GM18508 (cell line): ENCODE measurements around the gene ALKBH3.

Source experiments
- ATAC-seq: cut with Tn5 transposase; IDR thresholded peaks from one replicate; pipeline ENCODE4 v1.9.1; 2021; ENCODE audit warnings: moderate number of reproducible peaks; ENCODE audit not compliant: insufficient read depth, unreplicated experiment

Gene ALKBH3

GRCh38 chr11:43934601-43935423 is 54.2 kb downstream of the ALKBH3 start:
- ATAC-seq, result no peak

GRCh38 chr11:43935424-43935979 is 54.9 kb downstream of the ALKBH3 start:
- ATAC-seq, result no peak

- no peak for ATAC-seq
These were observed 55.4 kb downstream of the ALKBH3 start for GRCh38 chr11:43936076-43936475.

- no peak for ATAC-seq
These were observed 57.1 kb downstream of the ALKBH3 start for GRCh38 chr11:43937434-43938411.

- no peak for ATAC-seq
These were observed 60.8 kb downstream of the ALKBH3 start for GRCh38 chr11:43941257-43941994.

GRCh38 chr11:43942662-43943371 is 62.2 kb downstream of the ALKBH3 start:
- no peak for ATAC-seq

- no peak for ATAC-seq
These were observed 62.8 kb downstream of the ALKBH3 start for GRCh38 chr11:43943372-43943930.

- no peak for ATAC-seq
These were observed 63.5 kb downstream of the ALKBH3 start for GRCh38 chr11:43943931-43944751.

GRCh38 chr11:43944761-43945311 is 64.2 kb downstream of the ALKBH3 start:
- ATAC-seq, result no peak

- no peak for ATAC-seq
These were observed 66.4 kb downstream of the ALKBH3 start for GRCh38 chr11:43947003-43947500.

- ATAC-seq, result no peak
These were observed 67.2 kb downstream of the ALKBH3 start for GRCh38 chr11:43947815-43948214.

- ATAC-seq, result no peak
These were observed 68.0 kb downstream of the ALKBH3 start for GRCh38 chr11:43948341-43949225.

- no peak for ATAC-seq
These were observed 69.8 kb downstream of the ALKBH3 start for GRCh38 chr11:43950311-43950855.

GRCh38 chr11:43951231-43951630 is 70.6 kb downstream of the ALKBH3 start:
- no peak for ATAC-seq

- no peak for ATAC-seq
These were observed 71.4 kb downstream of the ALKBH3 start for GRCh38 chr11:43952020-43952400.

- no peak for ATAC-seq
These were observed 72.0 kb downstream of the ALKBH3 start for GRCh38 chr11:43952401-43953342.
